ACC112 (cell line): Measurements from ENCODE around the gene CFAP161.

ENCODE experiments used
- H2AFZ ChIP-seq: fragments of 200-600 bp; sonication (generic); one replicate; pipeline ENCODE4 v1.6.0; 2017; ENCODE audit warnings: antibody characterized with exemption, low read length; ENCODE audit not compliant: unreplicated experiment
- H3K27ac ChIP-seq: fragments of 200-600 bp; sonication (generic); 2 replicates; pipeline ENCODE4 v1.5.1; 2014; ENCODE audit warnings: low read depth, mild to moderate bottlenecking, antibody characterized with exemption, low read length, moderate library complexity
- H3K27me3 ChIP-seq: fragments of 200-600 bp; sonication (generic); 2 replicates; pipeline ENCODE4 v1.6.1; 2014; ENCODE audit warnings: mild to moderate bottlenecking, antibody characterized with exemption, low read length, moderate library complexity, mixed read lengths; ENCODE audit not compliant: insufficient read depth
- H3K36me3 ChIP-seq: fragments of 200-600 bp; sonication (generic); 2 replicates; pipeline ENCODE4 v1.6.1; 2016; ENCODE audit warnings: mild to moderate bottlenecking, antibody characterized with exemption, low read length, moderate library complexity, mixed read lengths; ENCODE audit not compliant: insufficient read depth
- H3K4me1 ChIP-seq: fragments of 200-600 bp; sonication (generic); one replicate; pipeline ENCODE4 v1.6.1; 2016; ENCODE audit warnings: low read length, mixed read lengths; ENCODE audit not compliant: insufficient read depth, unreplicated experiment, control insufficient read depth
- H3K4me3 ChIP-seq: fragments of 200-600 bp; sonication (generic); 2 replicates; pipeline ENCODE4 v1.5.1; 2014; ENCODE audit warnings: mild to moderate bottlenecking, low read depth, low read length
- H3K79me2 ChIP-seq: fragments of 200-600 bp; sonication (generic); one replicate; pipeline ENCODE4 v1.6.0; 2016; ENCODE audit warnings: low read length; ENCODE audit not compliant: control insufficient read depth, unreplicated experiment, insufficient read depth

The CFAP161 gene

GRCh38 chr15:81170511-81170910 is 36.4 kb downstream of the CFAP161 start:
- H2AFZ ChIP-seq = no peak overlapping the region
- no peaks in the 10 kb centered on the region for H3K79me2 ChIP-seq
- no peak overlapping the region for H3K4me3 ChIP-seq
- no peaks in the 10 kb centered on the region for H3K27me3 ChIP-seq
- peaks cover 17% of the 10 kb centered on the region for H3K4me1 ChIP-seq
- no peaks in the 10 kb centered on the region for H3K36me3 ChIP-seq
- no peak overlapping the region for H3K27ac ChIP-seq

GRCh38 chr15:81171286-81171685 is 37.2 kb downstream of the CFAP161 start:
- H3K4me1 ChIP-seq = peaks cover 17% of the 10 kb centered on the region
- H2AFZ ChIP-seq = no peak overlapping the region
- H3K36me3 ChIP-seq = no peaks in the 10 kb centered on the region
- no peaks in the 10 kb centered on the region for H3K27me3 ChIP-seq
- H3K27ac ChIP-seq = no peak overlapping the region
- H3K4me3 ChIP-seq = no peak overlapping the region
- H3K79me2 ChIP-seq = no peaks in the 10 kb centered on the region

DNA sequence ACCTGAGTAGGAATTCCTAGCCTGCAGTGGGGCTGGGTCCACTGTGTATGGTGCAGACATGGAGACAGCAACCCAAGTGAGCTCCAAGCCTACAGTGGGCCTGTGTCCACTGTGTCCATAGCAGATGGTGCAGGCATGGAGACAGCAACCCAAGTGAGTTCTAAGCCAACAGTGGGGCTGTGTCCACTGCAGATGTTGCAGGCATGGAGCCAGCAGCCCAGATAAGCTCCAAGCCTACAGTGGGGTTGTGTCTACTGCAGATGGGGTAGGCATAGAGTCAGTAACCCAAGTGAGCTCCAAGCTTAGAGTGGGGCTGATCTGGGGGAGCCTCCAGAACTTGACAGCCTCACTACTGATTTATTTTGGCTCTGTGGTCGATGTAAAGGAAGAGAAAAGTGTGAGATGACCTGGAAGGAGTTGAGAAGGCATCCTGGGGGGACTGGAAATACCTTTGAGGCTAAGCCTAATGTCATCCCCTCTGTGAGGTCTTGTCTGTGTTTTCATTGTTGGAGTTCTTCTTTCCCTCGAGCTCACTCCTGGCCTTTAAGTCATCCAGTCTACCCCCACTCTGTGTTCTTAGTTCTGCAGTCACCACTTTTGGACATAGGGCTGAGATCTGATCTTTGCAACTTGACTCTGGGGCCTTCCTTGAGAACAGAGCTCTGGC is 40.2 kb downstream of the CFAP161 start:
- no peak overlapping the region for H2AFZ ChIP-seq
- no peaks in the 10 kb centered on the region for H3K27me3 ChIP-seq
- no peaks in the 10 kb centered on the region for H3K36me3 ChIP-seq
- no peaks in the 10 kb centered on the region for H3K79me2 ChIP-seq
- no peak overlapping the region for H3K4me3 ChIP-seq
- no peak overlapping the region for H3K27ac ChIP-seq
- H3K4me1 ChIP-seq = peaks cover 13% of the 10 kb centered on the region

- no peaks in the 10 kb centered on the region for H3K27me3 ChIP-seq
- no peak overlapping the region for H3K4me3 ChIP-seq
- H3K27ac ChIP-seq = no peak overlapping the region
- no peak overlapping the region for H2AFZ ChIP-seq
- peaks cover 13% of the 10 kb centered on the region for H3K4me1 ChIP-seq
- no peaks in the 10 kb centered on the region for H3K36me3 ChIP-seq
- no peaks in the 10 kb centered on the region for H3K79me2 ChIP-seq
Measured at GRCh38 chr15:81174792-81175327, 40.8 kb downstream of the CFAP161 start.

DNA sequence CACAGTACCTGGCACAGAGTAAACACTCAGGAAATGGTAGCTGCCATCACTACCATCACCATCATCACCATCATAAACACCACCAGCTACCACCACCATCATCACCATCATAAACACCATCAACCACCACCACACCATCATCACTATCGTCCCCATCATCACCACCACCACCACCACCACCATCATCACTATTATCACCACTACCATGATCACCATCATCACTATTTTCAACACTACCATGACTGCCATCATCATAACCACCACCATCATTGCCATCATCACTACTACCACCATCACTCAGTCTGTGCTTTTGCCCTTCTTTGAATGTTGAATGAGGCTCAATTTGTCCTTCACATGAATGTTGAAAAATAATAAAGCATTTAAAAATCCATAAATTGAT is 41.4 kb downstream of the CFAP161 start:
- Histone ChIP-seq H3K4me3 (no peak overlapping the region), H3K36me3 (no peaks in the 10 kb centered on the region), H3K4me1 (peaks cover 9% of the 10 kb centered on the region), H2AFZ (no peak overlapping the region), H3K27me3 (no peaks in the 10 kb centered on the region), H3K27ac (no peak overlapping the region), H3K79me2 (no peaks in the 10 kb centered on the region)

DNA sequence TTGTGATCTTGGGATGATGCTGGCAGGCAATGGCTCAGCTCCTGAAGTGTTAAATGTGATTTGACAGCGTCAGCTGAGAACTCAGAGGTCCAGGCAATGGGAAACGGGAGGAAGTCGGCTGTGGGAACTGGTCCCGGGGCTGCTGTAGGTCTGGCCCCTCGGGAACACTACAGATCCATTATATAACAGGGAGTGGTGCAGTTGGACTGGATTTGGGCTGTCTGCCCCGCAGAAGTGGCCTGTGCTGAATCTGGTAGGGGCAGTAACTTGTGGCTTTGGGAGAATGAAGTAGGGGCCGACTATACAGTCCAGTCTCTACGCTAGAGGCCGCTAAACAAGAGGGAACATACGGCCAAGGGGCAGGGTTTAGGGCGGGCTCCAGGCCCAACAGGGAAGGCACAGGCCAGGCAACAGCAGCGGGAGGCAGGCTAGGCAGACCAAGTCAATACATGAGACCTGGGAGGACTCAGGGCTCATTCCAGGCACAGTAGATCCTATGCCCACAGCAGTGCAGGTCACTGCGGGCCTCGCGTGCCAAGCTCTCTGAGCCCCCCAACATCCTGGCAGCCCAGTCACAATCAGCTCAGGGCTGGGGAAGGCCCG is 42.3 kb downstream of the CFAP161 start:
- Histone ChIP-seq H3K4me3 (no peak overlapping the region), H2AFZ (no peak overlapping the region)

GRCh38 chr15:81178365-81178764 is 44.3 kb downstream of the CFAP161 start:
- H3K4me3 ChIP-seq = no peak overlapping the region
- H3K27me3 ChIP-seq = peaks cover 12% of the 10 kb centered on the region; the same call in 1 of the 2 replicates
- H3K27ac ChIP-seq = no peak overlapping the region
- no peaks in the 10 kb centered on the region for H3K79me2 ChIP-seq
- no peaks in the 10 kb centered on the region for H3K36me3 ChIP-seq
- H3K4me1 ChIP-seq = peaks cover 12% of the 10 kb centered on the region
- H2AFZ ChIP-seq = no peak overlapping the region

More for the DNA sequence above, 42.3 kb downstream of the CFAP161 start:
- Histone ChIP-seq H3K4me1 (peaks cover under 1% of the 10 kb centered on the region), H3K27me3 (no peaks in the 10 kb centered on the region; the same call in 1 of the 2 replicates), H3K79me2 (no peaks in the 10 kb centered on the region), H3K36me3 (no peaks in the 10 kb centered on the region), H3K27ac (no peak overlapping the region)

DNA sequence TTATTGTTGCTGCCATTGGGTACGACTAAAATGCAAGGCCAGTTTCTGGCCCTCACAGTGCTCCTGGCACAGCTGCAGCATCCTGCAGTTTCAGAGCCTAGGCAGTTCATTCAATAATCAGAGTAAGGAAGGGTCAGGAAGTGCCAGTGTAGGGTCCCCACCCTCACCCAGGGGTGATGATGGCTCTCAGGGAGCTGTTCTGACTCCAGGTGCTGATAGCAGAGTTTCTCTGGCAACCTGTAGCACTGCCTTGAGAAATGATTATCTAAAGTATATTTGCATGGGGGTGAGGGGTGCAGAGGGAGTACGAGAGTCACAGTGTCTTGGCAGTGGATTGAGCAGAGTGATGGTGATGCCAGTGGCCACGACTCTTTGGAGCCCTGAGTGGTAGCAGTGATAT is 47.1 kb downstream of the CFAP161 start:
- no peak overlapping the region for H3K27ac ChIP-seq
- no peaks in the 10 kb centered on the region for H3K36me3 ChIP-seq
- H3K4me3 ChIP-seq = no peak overlapping the region
- H3K27me3 ChIP-seq = peaks cover 12% of the 10 kb centered on the region; the same call in 1 of the 2 replicates
- H3K79me2 ChIP-seq = no peaks in the 10 kb centered on the region
- H2AFZ ChIP-seq = no peak overlapping the region
- H3K4me1 ChIP-seq = peaks cover 12% of the 10 kb centered on the region

DNA sequence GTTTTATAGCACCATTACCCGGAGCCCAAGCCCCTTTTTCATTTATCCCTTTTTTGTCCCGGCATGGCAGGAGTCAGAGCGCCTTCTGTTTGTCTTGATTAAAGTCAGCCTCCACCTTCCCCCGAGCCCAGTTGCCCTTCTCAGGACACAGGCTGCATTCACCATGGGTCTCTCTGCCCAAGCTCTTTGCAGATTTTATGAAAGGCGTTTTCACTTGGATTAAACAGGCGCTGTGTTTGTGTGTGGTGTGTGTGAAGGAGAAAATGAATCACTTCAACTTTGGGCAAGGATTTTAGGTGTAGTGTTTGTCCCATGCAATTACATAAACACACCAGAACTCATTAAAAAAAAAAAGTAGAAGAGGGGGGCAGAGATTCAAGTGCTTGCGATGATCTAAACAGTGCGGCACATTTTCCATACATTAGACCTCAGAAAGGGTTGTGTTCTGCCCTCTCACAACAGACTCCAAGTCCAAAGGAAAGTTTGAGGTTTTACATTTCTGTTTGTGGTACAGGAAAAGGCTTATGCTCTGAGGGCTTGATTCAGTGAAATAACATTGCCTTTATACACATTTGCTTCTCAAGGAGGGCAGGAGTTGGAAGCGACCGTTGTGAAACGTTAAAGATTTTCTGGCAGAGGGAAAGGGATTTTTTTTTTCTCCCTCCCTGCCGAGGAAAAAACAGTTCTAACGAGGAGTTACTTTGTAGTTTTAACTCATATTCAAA is 48.1 kb downstream of the CFAP161 start:
- Histone ChIP-seq H2AFZ (peak overlapping the region; percentile 50), H3K4me1 (peaks cover 12% of the 10 kb centered on the region), H3K36me3 (no peaks in the 10 kb centered on the region), H3K4me3 (peak overlapping the region; percentile 69), H3K79me2 (no peaks in the 10 kb centered on the region), H3K27ac (no peak overlapping the region), H3K27me3 (peaks cover 12% of the 10 kb centered on the region; the same call in 1 of the 2 replicates)

DNA sequence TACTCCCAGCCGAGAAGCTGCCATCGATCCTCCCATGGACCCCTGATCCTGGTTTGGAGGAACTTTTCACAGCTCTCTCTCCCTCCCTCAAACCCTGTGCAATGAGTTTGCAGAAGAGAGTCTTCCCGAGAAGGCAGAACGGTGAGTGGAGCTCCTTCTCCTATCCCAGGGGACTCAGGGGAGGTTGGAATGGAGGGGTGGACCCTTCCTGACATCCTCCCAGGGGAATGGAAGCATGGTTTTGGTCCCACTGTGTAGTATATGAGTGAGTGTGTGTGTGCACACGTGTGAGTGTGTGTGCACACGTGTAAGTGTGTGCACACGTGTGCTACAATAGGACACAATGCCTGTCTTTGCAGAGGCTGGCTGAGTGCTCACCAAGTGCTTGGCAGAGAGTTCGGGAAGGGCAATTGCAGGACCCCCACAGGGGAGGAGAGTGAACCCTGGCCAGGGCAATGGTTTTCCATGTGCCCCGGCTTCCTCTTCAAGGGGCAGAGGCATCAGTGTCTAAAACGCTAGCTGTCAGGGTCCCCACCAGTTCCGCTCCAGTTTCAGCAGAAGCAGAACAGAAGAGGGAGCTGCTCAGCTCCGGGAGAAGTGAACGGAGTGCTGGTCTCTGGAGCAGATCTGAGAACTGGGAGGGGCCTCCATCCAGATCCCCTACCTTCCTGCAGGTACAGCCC is 48.8 kb downstream of the CFAP161 start:
- peak overlapping the region; percentile 69 for H3K4me3 ChIP-seq
- peak overlapping the region; percentile 50 for H2AFZ ChIP-seq
- peaks cover 12% of the 10 kb centered on the region; the same call in 1 of the 2 replicates for H3K27me3 ChIP-seq
- no peak overlapping the region for H3K27ac ChIP-seq
- no peaks in the 10 kb centered on the region for H3K36me3 ChIP-seq
- H3K4me1 ChIP-seq = peaks cover 12% of the 10 kb centered on the region
- no peaks in the 10 kb centered on the region for H3K79me2 ChIP-seq
